ENCODE results near the gene USP21.

The USP21 gene

GRCh38 chr1:161187311-161187710 is 28.0 kb downstream of the USP21 start:
- TF ChIP-seq CTCF (IDR thresholded peaks at IDR 0.05; ENCODE audit: low read depth, low read length), result no peak
- no peak overlapping the region for H3K4me3 ChIP-seq (ENCODE audit: low read depth, low read length)

GRCh38 chr1:161188381-161188780 is 29.1 kb downstream of the USP21 start:
- no peak overlapping the region for H3K4me3 ChIP-seq (ENCODE audit: low read depth, low read length)
- no peak for TF ChIP-seq CTCF (IDR thresholded peaks at IDR 0.05; ENCODE audit: low read depth, low read length)

- no peak overlapping the region for H3K4me3 ChIP-seq (ENCODE audit: low read depth, low read length)
Observed at GRCh38 chr1:161189036-161189435, 29.7 kb downstream of the USP21 start.

GRCh38 chr1:161190962-161191521 is 31.7 kb downstream of the USP21 start:
- H3K4me3 ChIP-seq (ENCODE audit: low read depth, low read length), result no peak overlapping the region
- TF ChIP-seq CTCF (IDR thresholded peaks at IDR 0.05; ENCODE audit: low read depth, low read length), result no peak

More at GRCh38 chr1:161189036-161189435, 29.7 kb downstream of the USP21 start:
- no peak for TF ChIP-seq CTCF (IDR thresholded peaks at IDR 0.05; ENCODE audit: low read depth, low read length)

GRCh38 chr1:161191971-161192370 is 32.7 kb downstream of the USP21 start:
- TF ChIP-seq CTCF (IDR thresholded peaks at IDR 0.05; ENCODE audit: low read depth, low read length), result no peak

GRCh38 chr1:161192476-161193465 is 33.5 kb downstream of the USP21 start:
- H3K4me3 ChIP-seq (ENCODE audit: low read depth, low read length), result no peak overlapping the region
- peak; percentile 85 for TF ChIP-seq CTCF (IDR thresholded peaks at IDR 0.05; ENCODE audit: low read depth, low read length)

More at GRCh38 chr1:161191971-161192370, 32.7 kb downstream of the USP21 start:
- no peak overlapping the region for H3K4me3 ChIP-seq (ENCODE audit: low read depth, low read length)
